Measurements from ENCODE around the gene GAL3ST1.

Gene GAL3ST1

GRCh38 chr22:30531651-30532608 is 42.5 kb downstream of the GAL3ST1 start:
- DNase-seq (ENCODE audit: low read depth) = no peak

GRCh38 chr22:30526656-30527055 is 47.8 kb downstream of the GAL3ST1 start:
- no peak for DNase-seq (ENCODE audit: low read depth)

GRCh38 chr22:30523646-30524489 is 50.6 kb downstream of the GAL3ST1 start:
- DNase-seq (ENCODE audit: low read depth) = no peak

GRCh38 chr22:30521368-30522156 is 52.9 kb downstream of the GAL3ST1 start:
- no peak for DNase-seq (ENCODE audit: low read depth)

GRCh38 chr22:30519842-30520425 is 54.5 kb downstream of the GAL3ST1 start:
- DNase-seq (ENCODE audit: low read depth) = no peak

- no peak for DNase-seq (ENCODE audit: low read depth)
Observed at GRCh38 chr22:30516731-30517130, 57.7 kb downstream of the GAL3ST1 start.

- DNase-seq (ENCODE audit: low read depth) = no peak
Observed at GRCh38 chr22:30516273-30516672, 58.2 kb downstream of the GAL3ST1 start.

GRCh38 chr22:30514252-30514651 is 60.2 kb downstream of the GAL3ST1 start:
- DNase-seq (ENCODE audit: low read depth) = no peak

- no peak for DNase-seq (ENCODE audit: low read depth)
Observed at GRCh38 chr22:30513462-30513861, 61.0 kb downstream of the GAL3ST1 start.

GRCh38 chr22:30511911-30512310 is 62.6 kb downstream of the GAL3ST1 start:
- DNase-seq (ENCODE audit: low read depth) = no peak

- no peak for DNase-seq (ENCODE audit: low read depth)
Observed at GRCh38 chr22:30511109-30511508, 63.4 kb downstream of the GAL3ST1 start.

- no peak for DNase-seq (ENCODE audit: low read depth)
Observed at GRCh38 chr22:30508216-30508615, 66.2 kb downstream of the GAL3ST1 start.

GRCh38 chr22:30507670-30508069 is 66.8 kb downstream of the GAL3ST1 start:
- DNase-seq (ENCODE audit: low read depth) = no peak

GRCh38 chr22:30506507-30506968 is 67.9 kb downstream of the GAL3ST1 start:
- DNase-seq (ENCODE audit: low read depth) = no peak

All from activated T-cell treated with anti-CD3 and anti-CD28 coated beads for 1 hour (primary cell).